Stimulated activated CD4-positive, alpha-beta T cell treated with anti-CD3 and anti-CD28 coated beads, TNF-alpha, amount 100 ng/mL, for 4 hours (primary cell): ENCODE data around the gene UBASH3B.

Experiments used
- DNase-seq, 3 experiments: peaks; one replicate each; pipeline ENCODE4 v3.0.0-alpha.2; 2020; ENCODE audit warnings: low read depth in 3 of 3

The UBASH3B gene

GRCh38 chr11:122784325-122784955 is 128.9 kb downstream of the UBASH3B start:
- DNase-seq, result no peak

- no peak for DNase-seq
These were observed 129.6 kb downstream of the UBASH3B start for GRCh38 chr11:122785031-122785541.

GRCh38 chr11:122786896-122787295 is 131.4 kb downstream of the UBASH3B start:
- DNase-seq, result no peak

GRCh38 chr11:122788781-122789535 is 133.4 kb downstream of the UBASH3B start:
- DNase-seq, result no peak

GRCh38 chr11:122789907-122790306 is 134.4 kb downstream of the UBASH3B start:
- no peak for DNase-seq

GRCh38 chr11:122791411-122791810 is 135.9 kb downstream of the UBASH3B start:
- no peak for DNase-seq

- DNase-seq, result no peak
These were observed 136.3 kb downstream of the UBASH3B start for GRCh38 chr11:122791836-122792235.

GRCh38 chr11:122793515-122793914 is 138.0 kb downstream of the UBASH3B start:
- no peak for DNase-seq

- no peak for DNase-seq
These were observed 139.8 kb downstream of the UBASH3B start for GRCh38 chr11:122795307-122795706.

GRCh38 chr11:122796128-122796717 is 140.7 kb downstream of the UBASH3B start:
- DNase-seq, result peak; percentile 38 to 57 (median 44)

- no peak for DNase-seq
These were observed 142.1 kb downstream of the UBASH3B start for GRCh38 chr11:122797651-122798050.

GRCh38 chr11:122799406-122800105 is 144.0 kb downstream of the UBASH3B start:
- DNase-seq, result no peak

GRCh38 chr11:122802876-122803275 is 147.4 kb downstream of the UBASH3B start:
- no peak for DNase-seq

- no peak for DNase-seq
These were observed 147.8 kb downstream of the UBASH3B start for GRCh38 chr11:122803306-122803705.

- no peak for DNase-seq
These were observed 148.2 kb downstream of the UBASH3B start for GRCh38 chr11:122803716-122804115.

- DNase-seq, result no peak
These were observed 148.6 kb downstream of the UBASH3B start for GRCh38 chr11:122804161-122804560.

- DNase-seq, result no peak
These were observed 149.3 kb downstream of the UBASH3B start for GRCh38 chr11:122804796-122805195.

- DNase-seq, result no peak
These were observed 152.4 kb downstream of the UBASH3B start for GRCh38 chr11:122807731-122808477.

- no peak for DNase-seq
These were observed 153.0 kb downstream of the UBASH3B start for GRCh38 chr11:122808478-122808869.

- no peak for DNase-seq
These were observed 154.3 kb downstream of the UBASH3B start for GRCh38 chr11:122809866-122810265.

- DNase-seq, result no peak
These were observed 156.2 kb downstream of the UBASH3B start for GRCh38 chr11:122811721-122812120.
